B cell (primary cell): ENCODE results near the gene RAD50. TPM values are rescaled to one million over a fixed set of nuclear protein-coding genes. Genes with fewer than 3 reads are reported as not detected.

ENCODE experiments used
- ATAC-seq: fragments of 200-7000 bp; cut with Tn5 transposase; one replicate; pipeline ENCODE4 v1.10.0; 2021; ENCODE audit warnings: low read depth, mild to moderate bottlenecking, moderate number of reproducible peaks, moderate library complexity
- CTCF ChIA-PET: fragments of 350-600 bp; sonication (Branson Sonifier 250); formaldehyde crosslinking; loops from one replicate; lab custom pipeline; 2021; ENCODE audit warnings: antibody characterized with exemption, inconsistent platforms; lab: Charles Lee
- POLR2A ChIA-PET: fragments of 350-600 bp; sonication (Branson Sonifier 250); formaldehyde crosslinking; loops from one replicate; lab custom pipeline; 2021; ENCODE audit warnings: antibody characterized with exemption; lab: Charles Lee
- DNase-seq: peaks from one replicate; pipeline ENCODE4 v3.0.0; 2013
- H2AFZ ChIP-seq: 2 replicates; pipeline ENCODE4 v1.6.1; 2012; ENCODE audit warnings: mild to moderate bottlenecking, low read depth, low read length; ENCODE audit not compliant: insufficient read depth, poor library complexity, severe bottlenecking
- H3K27ac ChIP-seq, 2 donors: 1 replicate in 1 of 2; 2 replicates in 1 of 2; pipeline ENCODE4 v1.5.1; 2012 to 2013; ENCODE audit warnings: low read length in 2 of 2, mild to moderate bottlenecking in 2 of 2, moderate library complexity in 1 of 2
- H3K27me3 ChIP-seq, 4 experiments: fragments of 200-600 bp in 1 of 4; sonication (generic) in 1 of 4; replicated peaks in 1 of 4; 1 replicate in 2 of 4; 2 replicates in 2 of 4; pipeline versions ENCODE4 v1.6.1 to v1.7.0; 2013 to 2016; ENCODE audit warnings: low read length in 3 of 4, mild to moderate bottlenecking in 2 of 4, mixed read lengths in 1 of 4, moderate library complexity in 1 of 4; ENCODE audit not compliant: insufficient read depth in 4 of 4, control insufficient read depth in 3 of 4; ENCODE audit errors: control extremely low read depth in 1 of 4
- H3K36me3 ChIP-seq, 2 experiments: replicated peaks in 1 of 2; 1 replicate in 1 of 2; 2 replicates in 1 of 2; pipeline versions ENCODE4 v1.6.1 to v1.7.1; 2013; ENCODE audit warnings: low read length in 1 of 2; ENCODE audit not compliant: insufficient read depth in 2 of 2, control insufficient read depth in 1 of 2; ENCODE audit errors: control extremely low read depth in 1 of 2, extremely low read depth in 1 of 2
- H3K4me1 ChIP-seq, 2 donors: fragments of 200-600 bp in 1 of 2; sonication (generic) in 1 of 2; 1 replicate in 1 of 2; 2 replicates in 1 of 2; pipeline versions ENCODE4 v1.5.1 to v1.6.1; 2013 to 2017; ENCODE audit warnings: low read length in 2 of 2; ENCODE audit not compliant: control insufficient read depth in 2 of 2, insufficient read depth in 2 of 2
- H3K4me2 ChIP-seq: replicated peaks from 2 replicates; pipeline ENCODE3; 2012; ENCODE audit warnings: mild to moderate bottlenecking, low read depth, low read length; ENCODE audit not compliant: poor library complexity, severe bottlenecking
- H3K4me3 ChIP-seq, 5 experiments: fragments of 200-600 bp in 1 of 5; sonication (generic) in 1 of 5; 1 replicate in 3 of 5; 2 replicates in 2 of 5; pipeline versions ENCODE4 v1.5.1 to v1.7.0; 2011 to 2016; ENCODE audit warnings: low read length in 4 of 5, mild to moderate bottlenecking in 4 of 5, low read depth in 2 of 5, control low read depth in 1 of 5, moderate library complexity in 1 of 5; ENCODE audit not compliant: insufficient read depth in 1 of 5; ENCODE audit errors: control extremely low read depth in 1 of 5, extremely low read depth in 1 of 5
- H3K79me2 ChIP-seq: fragments of 200-600 bp; sonication (generic); one replicate; pipeline ENCODE4 v1.6.0; 2016; ENCODE audit warnings: low read length; ENCODE audit not compliant: control insufficient read depth, insufficient read depth
- H3K9ac ChIP-seq: fragments of 200-600 bp; sonication (generic); 2 replicates; pipeline ENCODE4 v1.6.1; 2017; ENCODE audit warnings: mild to moderate bottlenecking, low read length, moderate library complexity
- H3K9me3 ChIP-seq, 3 donors: one replicate each; pipeline versions ENCODE4 v1.6.1 to v1.7.1; 2013; ENCODE audit warnings: low read length in 2 of 3; ENCODE audit not compliant: control insufficient read depth in 2 of 3, insufficient read depth in 1 of 3; ENCODE audit errors: control extremely low read depth in 1 of 3
- H4K20me1 ChIP-seq: 2 replicates; pipeline ENCODE4 v1.6.0; 2012; ENCODE audit warnings: mild to moderate bottlenecking, low read length; ENCODE audit not compliant: insufficient read depth, control insufficient read depth, poor library complexity, severe bottlenecking
- H3K27ac Mint-ChIP-seq: one replicate; pipeline ENCODE4 v1.8.0; 2021; ENCODE audit warnings: mixed read lengths
- H3K27me3 Mint-ChIP-seq: one replicate; pipeline ENCODE4 v1.8.0; 2021; ENCODE audit warnings: mixed read lengths
- H3K4me1 Mint-ChIP-seq: one replicate; pipeline ENCODE4 v1.8.0; 2021; ENCODE audit warnings: mixed read lengths
- H3K4me3 Mint-ChIP-seq: one replicate; pipeline ENCODE4 v1.8.0; 2021; ENCODE audit warnings: mixed read lengths
- H3K9me3 Mint-ChIP-seq: one replicate; pipeline ENCODE4 v1.8.0; 2022; ENCODE audit warnings: mixed read lengths; ENCODE audit not compliant: insufficient read depth
- EZH2 ChIP-seq: IDR thresholded peaks from 2 replicates; pipeline ENCODE4 v1.6.1; 2012; ENCODE audit warnings: borderline replicate concordance, low read depth, mild to moderate bottlenecking, moderate library complexity, low read length; ENCODE audit not compliant: insufficient read depth, poor library complexity, severe bottlenecking
- WGBS: methylation state at CpG from one replicate; pipeline ENCODE4 v1.1.5; 2013; ENCODE audit warnings: missing lambda C conversion rate; ENCODE audit not compliant: insufficient coverage; 5-methylcytosine and 5-hydroxymethylcytosine counted together
- intact Hi-C: fragments of 100-400 bp; cut with micrococcal nuclease; formaldehyde crosslinking; loops from one replicate; pipeline ENCODE4 v1.10.0; 2022
- polyA plus RNA-seq: library from polyadenylated mRNA; depleted of rRNA; stranded (reverse); fragments of >200 nt; gene quantifications from 2 replicates; pipeline ENCODE4 v1.2.3, GENCODE V29; 2012
- total RNA-seq, 2 donors: library from RNA; stranded (reverse); fragments of 120-200 nt in 1 of 2; gene quantifications; 1 replicate in 1 of 2; 2 replicates in 1 of 2; pipeline versions ENCODE4 v1.2.3 to v1.2.4, GENCODE V29; 2013 to 2022
- TF ChIP-seq, protein P1 (sequence below): fragments of 200-600 bp; IDR thresholded peaks from one replicate; pipeline ENCODE4 v1.8.0; 2022; ENCODE audit warnings: antibody characterized with exemption, mild to moderate bottlenecking

Gene RAD50
- total and polyA plus RNA-seq, 2 donors (not counting 1 experiment from before 2014, with no cell fraction given), result 11.2 to 32.7 TPM

GRCh38 chr5:132539716-132540115, 17.1 kb upstream of the RAD50 start:
- Mint-ChIP-seq H3K4me3 (no peak overlapping the region), H3K27ac (no peak overlapping the region), H3K4me1 (no peaks in the 10 kb centered on the region), H3K27me3 (peaks cover 27% of the 10 kb centered on the region), H3K9me3 (no peaks in the 10 kb centered on the region)
- intact Hi-C loops, result no loop called here
- H3K27ac ChIP-seq, result no peak overlapping the region
- H4K20me1 ChIP-seq, result no peaks in the 10 kb centered on the region
- H3K36me3 ChIP-seq, result no peaks in the 10 kb centered on the region
- no peak overlapping the region for H3K4me2 ChIP-seq
- POLR2A ChIA-PET, result no interaction called here
- no peak for TF ChIP-seq EZH2
- TF ChIP-seq, protein P1, sequence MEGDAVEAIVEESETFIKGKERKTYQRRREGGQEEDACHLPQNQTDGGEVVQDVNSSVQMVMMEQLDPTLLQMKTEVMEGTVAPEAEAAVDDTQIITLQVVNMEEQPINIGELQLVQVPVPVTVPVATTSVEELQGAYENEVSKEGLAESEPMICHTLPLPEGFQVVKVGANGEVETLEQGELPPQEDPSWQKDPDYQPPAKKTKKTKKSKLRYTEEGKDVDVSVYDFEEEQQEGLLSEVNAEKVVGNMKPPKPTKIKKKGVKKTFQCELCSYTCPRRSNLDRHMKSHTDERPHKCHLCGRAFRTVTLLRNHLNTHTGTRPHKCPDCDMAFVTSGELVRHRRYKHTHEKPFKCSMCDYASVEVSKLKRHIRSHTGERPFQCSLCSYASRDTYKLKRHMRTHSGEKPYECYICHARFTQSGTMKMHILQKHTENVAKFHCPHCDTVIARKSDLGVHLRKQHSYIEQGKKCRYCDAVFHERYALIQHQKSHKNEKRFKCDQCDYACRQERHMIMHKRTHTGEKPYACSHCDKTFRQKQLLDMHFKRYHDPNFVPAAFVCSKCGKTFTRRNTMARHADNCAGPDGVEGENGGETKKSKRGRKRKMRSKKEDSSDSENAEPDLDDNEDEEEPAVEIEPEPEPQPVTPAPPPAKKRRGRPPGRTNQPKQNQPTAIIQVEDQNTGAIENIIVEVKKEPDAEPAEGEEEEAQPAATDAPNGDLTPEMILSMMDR, result no peak
- H3K79me2 ChIP-seq, result no peaks in the 10 kb centered on the region
- H3K9me3 ChIP-seq, result no peaks in the 10 kb centered on the region
- WGBS, result 77% methylated on average over 3 of the region's 4 CpGs
- CTCF ChIA-PET, result no interaction called here
- no peak overlapping the region for H2AFZ ChIP-seq
- no peak overlapping the region for H3K9ac ChIP-seq
- peaks cover 0 to 14% (median 6%) of the 10 kb centered on the region in 4 experiments for H3K27me3 ChIP-seq
- H3K4me1 ChIP-seq, result no peaks in the 10 kb centered on the region
- no peak for ATAC-seq
- DNase-seq, result no peak
- H3K4me3 ChIP-seq, result no peak overlapping the region

- no peaks in the 10 kb centered on the region for H3K4me1 Mint-ChIP-seq
- H3K4me2 ChIP-seq, result no peak overlapping the region
- H3K27ac Mint-ChIP-seq, result no peak overlapping the region
- no peak overlapping the region for H3K27ac ChIP-seq
- H4K20me1 ChIP-seq, result no peaks in the 10 kb centered on the region
- no peaks in the 10 kb centered on the region for H3K9me3 ChIP-seq
- POLR2A ChIA-PET, result no interaction called here
- CTCF ChIA-PET, result no interaction called here
- intact Hi-C loops, result no loop called here
- no peak for ATAC-seq
- 93% methylated on average over 5 of the region's 5 CpGs for WGBS
- H3K36me3 ChIP-seq, result no peaks in the 10 kb centered on the region
- peaks cover 0 to 12% (median 3%) of the 10 kb centered on the region in 4 experiments for H3K27me3 ChIP-seq
- no peak overlapping the region for H3K4me3 Mint-ChIP-seq
- peaks cover 22% of the 10 kb centered on the region for H3K27me3 Mint-ChIP-seq
- DNase-seq, result no peak
- no peaks in the 10 kb centered on the region for H3K79me2 ChIP-seq
- no peak overlapping the region for H2AFZ ChIP-seq
- no peak overlapping the region for H3K9ac ChIP-seq
- no peak for TF ChIP-seq EZH2
- TF ChIP-seq, protein P1, result no peak
- no peaks in the 10 kb centered on the region for H3K4me1 ChIP-seq
- no peak overlapping the region for H3K4me3 ChIP-seq
- H3K9me3 Mint-ChIP-seq, result no peaks in the 10 kb centered on the region
Observed at GRCh38 chr5:132540149-132540548, 16.6 kb upstream of the RAD50 start.
